Endothelial cell (in vitro differentiated cells): ENCODE measurements around the gene HDAC4. TPM values are rescaled to one million over a fixed set of nuclear protein-coding genes. Genes with fewer than 3 reads are reported as not detected.

Experiments used
- DNase-seq: peaks from one replicate; pipeline ENCODE4 v3.0.0; 2021; ENCODE audit warnings: low spot score
- H3K27ac Mint-ChIP-seq: one replicate; pipeline ENCODE4 v1.8.0; 2021; ENCODE audit warnings: mixed read lengths, inconsistent platforms; ENCODE audit not compliant: unreplicated experiment
- H3K27me3 Mint-ChIP-seq: one replicate; pipeline ENCODE4 v1.8.0; 2021; ENCODE audit warnings: mild to moderate bottlenecking, moderate library complexity, mixed read lengths, inconsistent platforms; ENCODE audit not compliant: unreplicated experiment
- H3K36me3 Mint-ChIP-seq: one replicate; pipeline ENCODE4 v1.8.0; 2021; ENCODE audit warnings: mild to moderate bottlenecking, low read depth, mixed read lengths, inconsistent platforms; ENCODE audit not compliant: unreplicated experiment
- H3K4me1 Mint-ChIP-seq: one replicate; pipeline ENCODE4 v1.8.0; 2021; ENCODE audit warnings: mild to moderate bottlenecking, mixed read lengths, inconsistent platforms; ENCODE audit not compliant: unreplicated experiment
- H3K4me3 Mint-ChIP-seq: one replicate; pipeline ENCODE4 v1.8.0; 2021; ENCODE audit warnings: mild to moderate bottlenecking, mixed read lengths, inconsistent platforms; ENCODE audit not compliant: unreplicated experiment
- H3K9me3 Mint-ChIP-seq: one replicate; pipeline ENCODE4 v1.8.0; 2021; ENCODE audit warnings: mixed read lengths, inconsistent platforms; ENCODE audit not compliant: unreplicated experiment
- total RNA-seq: library from RNA; stranded (reverse); fragmentation: NEBNext Ultra II Directional; extraction: Animal tissue kit (Norgen Biotek cat#: 25700); gene quantifications from one replicate; pipeline ENCODE4 v1.2.1, GENCODE V29; 2021; ENCODE audit not compliant: unreplicated experiment
- TF ChIP-seq, protein P1 (sequence below): fragments of 200-600 bp; sonication (generic); IDR thresholded peaks from one replicate; pipeline ENCODE4 v1.5.0; 2021; ENCODE audit warnings: antibody characterized with exemption; ENCODE audit not compliant: unreplicated experiment

The HDAC4 gene
- total RNA-seq, 1 donor from 2014 or later = 26.0 TPM

DNA sequence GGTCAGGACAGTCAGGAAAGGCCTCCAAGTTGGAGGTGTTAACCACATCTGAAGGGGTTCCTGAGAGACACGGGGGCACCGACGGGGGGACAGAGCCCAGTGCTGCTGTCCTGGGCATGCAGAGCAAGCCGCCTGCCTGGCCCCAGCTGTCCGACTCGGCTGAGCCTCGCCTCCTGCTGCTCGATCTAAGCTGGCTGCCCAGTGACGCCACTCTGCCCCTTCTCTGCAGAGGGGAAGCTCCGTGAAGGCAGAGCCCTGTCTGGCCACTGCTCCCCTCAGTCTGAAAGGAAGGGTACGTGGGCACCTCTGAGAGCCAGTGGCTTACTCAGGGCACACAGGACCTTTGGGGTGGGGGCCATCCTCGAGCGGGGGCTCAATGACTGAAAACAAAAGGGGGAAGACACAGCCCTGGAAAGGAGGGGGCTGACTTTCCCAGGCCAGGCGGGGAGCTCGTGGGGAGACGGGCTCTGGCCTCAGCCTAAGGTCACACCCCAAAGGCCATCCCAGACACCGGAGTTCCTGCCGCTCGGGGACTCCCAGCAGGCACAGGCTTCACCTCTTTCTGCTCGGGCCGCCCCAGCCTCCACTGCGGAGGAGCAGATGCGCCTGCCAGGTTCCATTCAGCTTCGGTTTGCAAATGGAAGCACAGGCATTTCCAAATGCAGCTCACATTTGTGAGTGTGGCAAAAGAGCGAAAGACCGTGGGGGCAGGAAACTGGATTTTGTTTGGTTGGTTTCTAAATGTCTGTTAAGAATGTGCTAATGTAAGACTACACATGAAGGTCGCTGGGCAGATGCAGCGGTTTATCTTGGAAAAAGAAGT lies 136.9 kb downstream of the HDAC4 start:
- no peak for DNase-seq
- Mint-ChIP-seq H3K27me3 (peaks cover 16% of the 10 kb centered on the region), H3K36me3 (no peaks in the 10 kb centered on the region), H3K4me3 (no peak overlapping the region), H3K4me1 (peaks cover 27% of the 10 kb centered on the region), H3K27ac (no peak overlapping the region), H3K9me3 (no peaks in the 10 kb centered on the region)
- TF ChIP-seq, protein P1, sequence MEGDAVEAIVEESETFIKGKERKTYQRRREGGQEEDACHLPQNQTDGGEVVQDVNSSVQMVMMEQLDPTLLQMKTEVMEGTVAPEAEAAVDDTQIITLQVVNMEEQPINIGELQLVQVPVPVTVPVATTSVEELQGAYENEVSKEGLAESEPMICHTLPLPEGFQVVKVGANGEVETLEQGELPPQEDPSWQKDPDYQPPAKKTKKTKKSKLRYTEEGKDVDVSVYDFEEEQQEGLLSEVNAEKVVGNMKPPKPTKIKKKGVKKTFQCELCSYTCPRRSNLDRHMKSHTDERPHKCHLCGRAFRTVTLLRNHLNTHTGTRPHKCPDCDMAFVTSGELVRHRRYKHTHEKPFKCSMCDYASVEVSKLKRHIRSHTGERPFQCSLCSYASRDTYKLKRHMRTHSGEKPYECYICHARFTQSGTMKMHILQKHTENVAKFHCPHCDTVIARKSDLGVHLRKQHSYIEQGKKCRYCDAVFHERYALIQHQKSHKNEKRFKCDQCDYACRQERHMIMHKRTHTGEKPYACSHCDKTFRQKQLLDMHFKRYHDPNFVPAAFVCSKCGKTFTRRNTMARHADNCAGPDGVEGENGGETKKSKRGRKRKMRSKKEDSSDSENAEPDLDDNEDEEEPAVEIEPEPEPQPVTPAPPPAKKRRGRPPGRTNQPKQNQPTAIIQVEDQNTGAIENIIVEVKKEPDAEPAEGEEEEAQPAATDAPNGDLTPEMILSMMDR = no peak

DNA sequence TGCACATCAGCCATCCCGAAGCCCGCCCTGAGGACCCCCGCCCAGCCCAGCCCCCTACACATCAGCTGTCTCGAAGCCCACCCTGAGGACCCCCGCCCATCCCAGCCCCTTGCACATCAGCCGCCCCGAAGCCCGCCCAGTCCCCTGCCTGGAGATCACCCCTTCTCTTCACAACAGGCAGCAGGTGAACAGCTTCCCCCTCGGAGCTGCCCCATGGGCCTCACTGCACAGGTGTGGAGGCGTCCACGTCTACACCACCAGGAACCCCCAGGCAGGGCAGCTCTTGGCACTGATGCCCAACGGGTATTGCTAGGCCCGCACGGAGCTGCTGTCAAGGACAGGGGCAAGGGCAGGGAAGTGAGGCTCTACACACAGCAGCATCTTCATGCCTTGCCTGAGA lies 137.6 kb downstream of the HDAC4 start:
- peaks cover 21% of the 10 kb centered on the region for H3K4me1 Mint-ChIP-seq
- TF ChIP-seq, protein P1 = no peak
- H3K27ac Mint-ChIP-seq = no peak overlapping the region
- H3K4me3 Mint-ChIP-seq = no peak overlapping the region
- no peaks in the 10 kb centered on the region for H3K36me3 Mint-ChIP-seq
- H3K27me3 Mint-ChIP-seq = peaks cover 13% of the 10 kb centered on the region
- no peaks in the 10 kb centered on the region for H3K9me3 Mint-ChIP-seq
- DNase-seq = no peak

DNA sequence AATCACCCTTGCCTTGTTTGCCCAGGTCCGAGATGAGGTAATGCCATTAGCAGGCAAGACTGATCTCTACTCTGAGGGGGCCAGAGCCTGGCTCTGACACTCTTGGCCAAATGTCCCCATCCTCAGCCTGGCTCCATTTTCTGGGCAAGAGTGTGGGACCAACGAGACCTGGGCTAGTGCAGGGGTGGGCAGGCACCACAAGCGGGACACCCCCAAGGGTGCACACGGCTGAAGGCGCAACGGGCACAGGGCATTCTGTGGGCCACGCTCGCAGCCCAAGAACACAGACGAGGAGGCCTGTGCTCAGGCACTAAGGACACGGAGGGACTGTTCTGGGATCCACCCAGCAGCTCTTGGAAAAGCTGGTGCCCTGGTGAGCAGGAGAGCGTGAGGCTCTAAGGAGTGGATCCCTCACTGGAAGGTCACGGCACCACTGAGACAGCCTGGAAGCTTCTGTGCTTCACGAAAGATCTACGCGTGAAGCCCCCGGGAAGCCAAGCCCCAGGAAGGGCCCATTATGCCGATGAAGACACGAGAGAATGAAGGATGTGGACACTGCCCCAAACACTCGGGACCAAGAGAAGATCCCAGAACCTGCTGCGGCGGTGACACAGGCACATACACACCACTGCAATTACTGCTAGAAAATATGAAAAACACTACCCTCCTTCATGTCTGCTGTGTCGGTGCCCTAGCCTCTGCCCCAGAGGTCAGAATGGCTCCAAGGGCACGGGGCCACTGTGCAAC lies 138.2 kb downstream of the HDAC4 start:
- Mint-ChIP-seq H3K27me3 (peaks cover 11% of the 10 kb centered on the region), H3K9me3 (no peaks in the 10 kb centered on the region), H3K4me3 (no peak overlapping the region), H3K27ac (no peak overlapping the region), H3K36me3 (no peaks in the 10 kb centered on the region), H3K4me1 (peaks cover 19% of the 10 kb centered on the region)
- TF ChIP-seq, protein P1 = no peak
- DNase-seq = no peak

DNA sequence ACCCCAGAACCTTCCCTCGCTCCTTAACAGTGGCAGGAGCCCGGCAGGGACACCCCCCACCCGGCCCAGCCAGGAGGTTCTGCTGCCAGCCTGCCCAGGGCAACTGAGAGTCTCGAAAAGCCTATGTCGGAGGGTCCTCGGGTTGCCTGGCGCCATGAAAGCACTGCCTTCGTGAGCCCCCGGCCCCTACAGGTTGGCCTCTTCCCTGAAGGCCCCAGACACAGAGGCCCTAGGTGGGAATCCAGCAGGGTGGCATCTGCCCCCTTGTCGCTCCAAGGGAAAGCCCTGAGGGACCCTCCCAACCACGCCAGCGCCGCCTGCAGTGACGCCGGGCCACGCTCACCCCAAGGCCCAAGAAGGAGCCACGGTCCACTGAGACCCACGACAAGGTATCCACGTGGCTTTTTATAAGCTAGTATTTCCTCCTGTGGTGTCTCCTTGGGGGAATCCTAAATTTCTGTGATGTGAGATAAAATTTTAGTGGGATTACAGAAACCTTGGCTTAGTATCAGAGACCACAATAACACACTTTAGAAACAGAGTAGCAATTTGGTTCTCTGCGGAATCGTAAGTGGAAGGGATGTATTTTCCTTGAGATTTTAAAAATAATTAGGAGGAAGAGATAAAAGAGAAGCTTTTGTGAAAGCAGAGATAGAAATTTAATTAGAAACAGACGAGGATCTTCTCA lies 138.9 kb downstream of the HDAC4 start:
- H3K27ac Mint-ChIP-seq = no peak overlapping the region
- H3K4me1 Mint-ChIP-seq = peaks cover 14% of the 10 kb centered on the region
- H3K27me3 Mint-ChIP-seq = peaks cover 10% of the 10 kb centered on the region
- no peak for DNase-seq
- H3K9me3 Mint-ChIP-seq = no peaks in the 10 kb centered on the region
- no peaks in the 10 kb centered on the region for H3K36me3 Mint-ChIP-seq
- TF ChIP-seq, protein P1 = no peak
- no peak overlapping the region for H3K4me3 Mint-ChIP-seq
